ENCODE results near the gene ASCC3. TPM values are rescaled to one million over a fixed set of nuclear protein-coding genes. Genes with fewer than 3 reads are reported as not detected.

ASCC3 gene
- total RNA-seq, 4 donors from 2014 or later: 15.7 to 39.9 (median 29.3) TPM

DNA sequence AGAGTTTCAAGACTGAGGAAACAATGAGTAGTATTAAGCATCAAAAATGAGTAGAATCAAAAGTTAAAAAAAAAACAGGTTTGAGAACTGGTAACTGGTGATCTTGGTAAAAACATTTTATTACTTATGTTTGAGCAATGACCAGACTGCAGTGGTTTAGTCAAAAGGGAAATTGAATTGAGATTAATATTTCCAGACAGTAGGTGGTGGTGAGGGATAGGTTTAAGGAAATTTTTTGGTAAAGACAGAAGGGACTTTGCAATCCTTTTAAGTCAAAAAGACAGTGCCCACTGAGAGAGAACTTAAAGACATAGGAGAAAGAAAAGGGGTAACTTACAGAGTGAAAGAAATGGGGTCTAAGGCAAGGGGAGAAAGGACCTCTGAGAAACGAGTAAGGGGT is 156.9 kb downstream of the ASCC3 start:
- in situ Hi-C loops (cut with MboI; ENCODE audit: low pct_ligation_motif_present in 1 of 4, low pct_unique_long_range_greater_than_20kb in 1 of 4, low sequenced_read_pairs in 3 of 4): no loop called here
- intact Hi-C loops (cut with DNase I; ENCODE audit: low total_unique reads): no loop called here
- no peak for DNase-seq
- peaks cover 0 to 9% (median 3%) of the 10 kb centered on the region in 4 donors for H3K36me3 ChIP-seq
- WGBS, 2 donors (ENCODE audit: low coverage in 1 of 2): 85 to 86% methylated on average over 1 of the region's 1 CpG
- H3K4me1 ChIP-seq: peaks cover 0 to 14% (median 1%) of the 10 kb centered on the region in 4 donors
- H3K9me3 ChIP-seq: no peaks in the 10 kb centered on the region
- H3K27me3 ChIP-seq: no peaks in the 10 kb centered on the region
- H3K27ac ChIP-seq: no peak overlapping the region
- no peak overlapping the region for H3K4me3 ChIP-seq
- TF ChIP-seq POLR2AphosphoS5 (IDR thresholded peaks at IDR 0.05) (no peak), POLR2A (IDR thresholded peaks at IDR 0.05) (no peak), EP300 (IDR thresholded peaks at IDR 0.05; ENCODE audit: low read depth) (no peak)
- TF ChIP-seq, protein P1, sequence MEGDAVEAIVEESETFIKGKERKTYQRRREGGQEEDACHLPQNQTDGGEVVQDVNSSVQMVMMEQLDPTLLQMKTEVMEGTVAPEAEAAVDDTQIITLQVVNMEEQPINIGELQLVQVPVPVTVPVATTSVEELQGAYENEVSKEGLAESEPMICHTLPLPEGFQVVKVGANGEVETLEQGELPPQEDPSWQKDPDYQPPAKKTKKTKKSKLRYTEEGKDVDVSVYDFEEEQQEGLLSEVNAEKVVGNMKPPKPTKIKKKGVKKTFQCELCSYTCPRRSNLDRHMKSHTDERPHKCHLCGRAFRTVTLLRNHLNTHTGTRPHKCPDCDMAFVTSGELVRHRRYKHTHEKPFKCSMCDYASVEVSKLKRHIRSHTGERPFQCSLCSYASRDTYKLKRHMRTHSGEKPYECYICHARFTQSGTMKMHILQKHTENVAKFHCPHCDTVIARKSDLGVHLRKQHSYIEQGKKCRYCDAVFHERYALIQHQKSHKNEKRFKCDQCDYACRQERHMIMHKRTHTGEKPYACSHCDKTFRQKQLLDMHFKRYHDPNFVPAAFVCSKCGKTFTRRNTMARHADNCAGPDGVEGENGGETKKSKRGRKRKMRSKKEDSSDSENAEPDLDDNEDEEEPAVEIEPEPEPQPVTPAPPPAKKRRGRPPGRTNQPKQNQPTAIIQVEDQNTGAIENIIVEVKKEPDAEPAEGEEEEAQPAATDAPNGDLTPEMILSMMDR (IDR thresholded peaks at IDR 0.05): no peak

DNA sequence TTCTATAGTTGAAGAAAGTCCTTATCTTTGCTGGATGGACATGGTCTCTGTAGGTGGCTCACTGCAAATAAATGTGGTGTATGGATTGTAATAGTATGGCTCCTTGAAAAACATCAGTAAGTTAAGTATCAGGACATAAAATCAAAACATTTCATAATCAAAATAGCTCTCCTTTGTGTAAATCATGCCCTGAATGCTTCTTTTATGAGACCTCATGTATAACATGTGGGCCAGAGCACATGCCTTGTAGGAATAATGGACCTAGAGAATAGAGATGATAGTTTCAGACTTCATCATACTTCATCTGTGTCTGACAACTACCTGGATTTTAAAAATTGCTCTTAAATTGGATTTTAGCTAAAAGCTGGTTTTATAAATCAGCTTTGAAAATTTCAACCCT is 159.9 kb downstream of the ASCC3 start:
- H3K27me3 ChIP-seq: no peaks in the 10 kb centered on the region
- intact Hi-C loops (cut with DNase I; ENCODE audit: low total_unique reads): no loop called here

DNA sequence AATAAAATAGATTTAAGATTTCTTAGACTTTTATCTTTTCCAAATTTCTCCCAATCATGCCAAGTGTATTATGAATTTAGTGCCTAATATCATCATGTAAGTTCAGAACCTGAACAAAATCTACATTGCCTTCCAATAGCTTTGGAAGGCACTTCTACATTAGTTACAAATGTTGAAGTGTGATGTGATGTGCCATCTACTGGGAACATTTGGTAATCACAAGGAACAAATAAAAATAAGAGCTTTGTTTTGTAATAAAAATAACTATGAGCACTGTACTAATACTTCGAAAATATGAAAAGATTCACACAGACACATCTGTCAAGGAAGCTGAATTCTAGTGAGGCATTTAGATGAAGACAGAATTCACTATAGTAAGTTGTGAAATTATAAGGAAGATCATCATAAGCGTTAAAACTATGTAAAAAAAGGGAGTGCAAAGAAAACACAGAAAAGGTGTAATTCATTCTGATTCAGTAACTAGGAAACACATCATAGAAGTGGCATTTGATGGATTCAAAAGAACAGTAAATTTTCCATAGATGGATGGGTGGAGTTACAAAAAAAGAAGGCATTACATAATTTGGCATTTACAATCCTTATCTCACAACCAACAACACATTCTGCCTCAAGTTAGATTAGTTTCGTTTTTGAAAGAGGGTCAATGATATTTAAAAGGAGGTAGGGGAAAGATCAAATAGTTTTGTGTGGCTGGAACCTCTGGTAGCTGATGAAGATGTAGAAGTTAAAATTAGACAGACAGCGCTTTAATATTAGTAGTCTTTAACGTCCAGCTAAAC is 161.0 kb downstream of the ASCC3 start:
- Histone ChIP-seq H3K27me3 (no peaks in the 10 kb centered on the region), H3K4me1 (peaks cover 0 to 5% (median 1%) of the 10 kb centered on the region in 4 donors), H3K36me3 (peaks cover 0 to 9% (median 3%) of the 10 kb centered on the region in 4 donors), H3K9me3 (no peaks in the 10 kb centered on the region), H3K4me3 (peak overlapping the region in 1 of 4 donors; percentile 3), H3K27ac (no peak overlapping the region)
- TF ChIP-seq, protein P1 (IDR thresholded peaks at IDR 0.05): peak in 3 of 5 experiments; percentile 29 to 38 (median 33)
- TF ChIP-seq POLR2AphosphoS5 (IDR thresholded peaks at IDR 0.05): no peak
- intact Hi-C loops (cut with DNase I; ENCODE audit: low total_unique reads): no loop called here
- in situ Hi-C loops (cut with MboI; ENCODE audit: low pct_ligation_motif_present in 1 of 4, low pct_unique_long_range_greater_than_20kb in 1 of 4, low sequenced_read_pairs in 3 of 4): no loop called here
- 52 to 55% methylated on average over 5 of the region's 5 CpGs for WGBS, 2 donors (ENCODE audit: low coverage in 1 of 2)
- no peak for DNase-seq

More for the DNA sequence above, 159.9 kb downstream of the ASCC3 start:
- peaks cover 0 to 5% (median 1%) of the 10 kb centered on the region in 4 donors for H3K4me1 ChIP-seq
- no peak overlapping the region for H3K27ac ChIP-seq
- H3K36me3 ChIP-seq: peaks cover 0 to 9% (median 3%) of the 10 kb centered on the region in 4 donors
- H3K4me3 ChIP-seq: no peak overlapping the region
- in situ Hi-C loops (cut with MboI; ENCODE audit: low pct_ligation_motif_present in 1 of 4, low pct_unique_long_range_greater_than_20kb in 1 of 4, low sequenced_read_pairs in 3 of 4): no loop called here
- TF ChIP-seq, protein P1 (IDR thresholded peaks at IDR 0.05): no peak
- TF ChIP-seq POLR2AphosphoS5 (IDR thresholded peaks at IDR 0.05) (no peak), EP300 (IDR thresholded peaks at IDR 0.05; ENCODE audit: low read depth) (no peak), POLR2A (IDR thresholded peaks at IDR 0.05) (no peak)
- H3K9me3 ChIP-seq: no peaks in the 10 kb centered on the region
- DNase-seq: no peak

DNA sequence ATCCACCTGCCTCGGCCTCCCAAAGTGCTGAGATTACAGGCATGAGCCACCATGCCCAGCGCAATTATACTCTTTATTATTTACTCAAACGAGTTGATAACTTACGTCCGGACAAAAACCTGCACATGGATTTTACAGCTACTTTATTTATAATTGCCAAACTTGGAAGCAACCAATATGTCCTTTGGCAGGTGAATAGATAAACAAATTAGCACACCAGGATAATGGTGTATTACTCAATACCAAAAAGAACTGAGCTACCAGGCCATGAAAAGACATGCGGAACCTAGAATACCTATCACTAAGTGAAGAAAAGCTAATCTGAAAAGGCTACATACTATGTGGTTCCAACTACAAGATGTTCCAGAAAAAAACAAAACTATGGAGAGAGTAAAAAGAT is 168.1 kb downstream of the ASCC3 start:
- no peaks in the 10 kb centered on the region for H3K27me3 ChIP-seq
- WGBS, 2 donors (ENCODE audit: low coverage in 1 of 2): 97% methylated on average over 6 of the region's 6 CpGs
- DNase-seq: no peak
- in situ Hi-C loops (cut with MboI; ENCODE audit: low pct_ligation_motif_present in 1 of 4, low pct_unique_long_range_greater_than_20kb in 1 of 4, low sequenced_read_pairs in 3 of 4): no loop called here
- no peak overlapping the region for H3K4me3 ChIP-seq
- no peaks in the 10 kb centered on the region for H3K9me3 ChIP-seq
- H3K4me1 ChIP-seq: no peaks in the 10 kb centered on the region
- TF ChIP-seq, protein P1 (IDR thresholded peaks at IDR 0.05): no peak
- TF ChIP-seq POLR2A (IDR thresholded peaks at IDR 0.05) (no peak), POLR2AphosphoS5 (IDR thresholded peaks at IDR 0.05) (no peak), EP300 (IDR thresholded peaks at IDR 0.05; ENCODE audit: low read depth) (no peak)
- intact Hi-C loops (cut with DNase I; ENCODE audit: low total_unique reads): no loop called here
- H3K36me3 ChIP-seq: peaks cover 0 to 4% (median 0%) of the 10 kb centered on the region in 4 donors
- no peak overlapping the region for H3K27ac ChIP-seq

Data from transverse colon (tissue), 4 donors.